ENCODE data around the gene RAB20.
A peak's percentile ranks its signal among the peaks of the same experiment; 100 is the strongest.

Gene RAB20

GRCh38 chr13:110528371-110528770 lies 33.2 kb downstream of the RAB20 start:
- DNase-seq: no peak

- peak; percentile 10 for DNase-seq
Observed at GRCh38 chr13:110525328-110526319, 35.9 kb downstream of the RAB20 start.

GRCh38 chr13:110524541-110525257 lies 36.8 kb downstream of the RAB20 start:
- DNase-seq: no peak

GRCh38 chr13:110523838-110524540 lies 37.5 kb downstream of the RAB20 start:
- no peak for DNase-seq

GRCh38 chr13:110523180-110523579 lies 38.3 kb downstream of the RAB20 start:
- DNase-seq: no peak

GRCh38 chr13:110522721-110523120 lies 38.8 kb downstream of the RAB20 start:
- no peak for DNase-seq

GRCh38 chr13:110521946-110522345 lies 39.6 kb downstream of the RAB20 start:
- no peak for DNase-seq

GRCh38 chr13:110521296-110521680 lies 40.2 kb downstream of the RAB20 start:
- DNase-seq: no peak

DNA sequence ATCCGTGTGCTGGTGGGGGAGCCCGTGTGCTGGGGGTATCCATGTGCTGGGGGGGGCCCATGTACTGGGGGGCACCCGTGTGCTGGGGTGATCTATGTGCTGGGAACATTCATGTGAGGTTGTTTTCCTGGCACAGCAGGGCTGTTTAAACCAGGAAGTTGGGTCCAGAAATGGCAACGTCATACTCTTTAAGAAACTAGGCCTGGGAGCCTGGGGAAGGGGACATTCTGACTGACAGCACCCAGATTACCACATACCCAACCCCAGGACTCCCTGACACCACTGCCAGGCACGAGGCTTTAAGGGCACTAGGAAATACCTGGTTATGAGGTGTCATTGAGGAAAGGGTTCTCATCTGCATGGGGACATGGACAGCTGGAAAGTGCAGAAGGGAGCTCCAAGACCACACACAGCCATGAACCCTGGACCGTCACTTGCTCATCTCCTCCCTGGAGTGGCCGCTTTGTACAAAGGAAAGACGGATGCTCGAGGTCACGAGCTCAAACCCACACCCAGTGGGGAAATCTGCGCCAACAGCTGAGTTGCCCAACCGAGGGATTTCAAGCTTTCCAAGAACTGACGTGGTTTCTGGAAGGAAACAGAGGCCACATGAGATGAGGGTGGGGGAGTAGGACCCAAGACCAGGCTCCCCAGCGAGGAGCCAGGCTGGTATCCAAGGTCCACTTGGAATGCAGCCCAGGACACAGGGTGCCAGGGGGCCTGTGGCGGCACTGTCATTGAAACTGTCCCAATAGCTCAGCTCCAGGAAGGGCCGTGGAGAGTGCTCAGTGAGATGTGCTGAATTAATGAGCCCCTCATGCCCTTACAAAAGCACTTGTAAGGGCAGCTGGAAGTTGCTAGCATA lies 40.9 kb downstream of the RAB20 start:
- no peak for DNase-seq

- DNase-seq: no peak
Observed at GRCh38 chr13:110519506-110519905, 42.0 kb downstream of the RAB20 start.

DNA sequence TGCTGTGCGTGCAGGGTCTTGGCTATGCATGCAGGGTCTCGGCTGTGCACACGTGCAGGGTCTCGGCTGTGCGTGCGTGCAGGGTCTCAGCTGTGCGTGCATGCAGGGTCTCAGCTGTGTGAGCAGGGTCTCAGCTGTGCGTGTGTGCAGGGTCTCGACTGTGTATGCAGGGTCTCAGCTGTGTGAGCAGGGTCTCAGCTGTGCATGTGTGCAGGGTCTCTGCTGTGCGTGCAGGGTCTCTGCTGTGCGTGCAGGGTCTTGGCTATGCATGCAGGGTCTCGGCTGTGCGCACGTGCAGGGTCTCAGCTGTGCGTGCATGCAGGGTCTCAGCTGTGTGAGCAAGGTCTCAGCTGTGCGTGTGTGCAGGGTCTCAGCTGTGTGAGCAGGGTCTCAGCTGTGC lies 42.5 kb downstream of the RAB20 start:
- no peak for DNase-seq

DNA sequence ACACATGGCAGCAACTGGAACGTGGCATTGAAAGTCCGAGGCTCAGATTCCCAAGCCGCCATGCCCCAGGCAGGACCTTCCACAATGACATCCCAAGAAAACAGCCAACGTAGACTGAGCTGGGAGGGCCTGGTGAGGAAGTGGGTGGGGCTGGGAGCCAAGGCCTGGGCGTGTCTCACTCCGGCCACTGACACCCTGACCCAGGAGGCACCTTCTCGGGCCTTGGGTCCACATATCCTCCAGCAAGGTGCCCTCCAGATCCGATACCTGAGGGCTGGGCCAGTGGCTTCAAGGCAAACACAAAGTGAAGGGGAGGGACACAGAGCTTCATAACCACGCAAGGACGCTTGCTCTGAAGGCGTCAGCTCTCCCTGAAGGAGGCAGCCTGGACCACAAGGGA lies 43.0 kb downstream of the RAB20 start:
- DNase-seq: no peak

DNA sequence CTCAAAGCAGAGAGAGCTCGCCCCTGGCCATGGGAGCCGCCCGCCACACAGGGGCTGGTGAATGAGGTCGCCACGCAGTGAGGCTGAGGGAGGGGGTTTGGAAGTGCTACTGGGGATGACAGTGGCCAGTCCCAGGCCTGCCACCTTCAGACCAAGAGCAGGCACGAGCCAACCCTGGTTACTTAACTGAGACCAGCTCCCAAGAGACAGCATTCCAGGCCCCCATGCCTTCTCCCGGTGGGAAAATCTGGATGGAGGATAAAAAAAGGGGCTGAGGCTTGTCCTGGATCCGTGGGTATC lies 43.3 kb downstream of the RAB20 start:
- DNase-seq: no peak

DNA sequence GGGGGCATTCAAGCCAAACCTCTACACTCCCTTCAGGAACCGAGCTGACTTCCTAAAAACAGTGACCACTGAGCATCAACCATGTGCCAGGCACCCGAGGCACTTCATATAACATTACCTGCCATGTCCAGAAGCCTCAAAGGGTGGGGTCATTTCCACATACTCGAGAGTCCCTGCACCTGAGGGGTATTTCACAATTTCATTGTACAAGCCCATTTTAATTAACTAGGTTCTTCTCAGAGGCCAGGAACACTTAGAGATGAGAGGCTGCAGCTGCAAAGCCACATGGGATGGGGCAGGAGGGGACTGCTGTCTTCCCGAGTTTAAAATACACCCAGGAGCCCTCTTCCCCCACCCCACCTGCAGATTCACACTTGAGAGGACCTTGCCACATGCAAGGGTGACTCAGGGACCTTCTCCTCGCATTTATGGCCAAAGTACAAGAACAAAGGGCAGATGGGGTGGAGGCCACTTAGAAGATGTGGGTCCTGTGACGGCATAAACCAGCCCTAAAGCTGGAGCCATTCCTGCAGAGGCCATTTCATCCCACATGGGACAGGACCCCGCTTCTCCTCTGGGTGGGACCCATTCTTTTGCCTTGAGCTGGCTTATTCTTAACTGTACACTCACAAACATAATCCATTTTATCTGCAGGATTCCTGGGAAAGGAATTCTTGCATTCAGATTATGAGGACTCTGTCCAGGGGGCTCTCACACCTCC lies 43.9 kb downstream of the RAB20 start:
- DNase-seq: no peak

GRCh38 chr13:110516500-110516899 lies 45.0 kb downstream of the RAB20 start:
- DNase-seq: no peak

GRCh38 chr13:110512198-110512740 lies 49.3 kb downstream of the RAB20 start:
- DNase-seq: no peak

DNA sequence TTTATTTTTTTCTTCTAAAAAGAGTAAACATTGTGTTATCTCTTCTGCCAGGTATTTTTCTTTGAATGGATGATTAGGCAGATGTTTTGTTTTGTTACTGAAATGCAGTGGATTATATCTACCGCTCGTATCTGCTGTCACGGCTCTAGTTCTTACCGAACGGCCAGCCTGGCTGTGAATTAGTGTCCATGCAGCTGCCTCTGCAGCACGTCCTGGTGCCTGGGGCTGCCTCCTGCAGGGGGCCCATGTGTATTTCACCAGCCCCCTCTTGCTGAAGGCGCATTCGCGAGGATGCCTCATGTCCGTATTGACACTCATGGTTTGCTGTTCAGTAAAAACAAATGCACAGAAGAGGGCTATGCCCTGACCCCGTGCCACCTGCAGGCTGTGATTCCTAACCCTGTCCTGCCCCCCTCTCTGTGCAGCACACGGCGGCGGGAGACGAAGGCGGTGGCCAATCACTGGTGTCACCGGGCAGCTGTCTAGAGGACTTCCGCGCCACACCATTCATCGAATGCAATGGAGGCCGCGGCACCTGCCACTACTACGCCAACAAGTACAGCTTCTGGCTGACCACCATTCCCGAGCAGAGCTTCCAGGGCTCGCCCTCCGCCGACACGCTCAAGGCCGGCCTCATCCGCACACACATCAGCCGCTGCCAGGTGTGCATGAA lies 49.9 kb downstream of the RAB20 start:
- no peak for DNase-seq

- DNase-seq: no peak
Observed at GRCh38 chr13:110509971-110510786, 51.3 kb downstream of the RAB20 start.

DNA sequence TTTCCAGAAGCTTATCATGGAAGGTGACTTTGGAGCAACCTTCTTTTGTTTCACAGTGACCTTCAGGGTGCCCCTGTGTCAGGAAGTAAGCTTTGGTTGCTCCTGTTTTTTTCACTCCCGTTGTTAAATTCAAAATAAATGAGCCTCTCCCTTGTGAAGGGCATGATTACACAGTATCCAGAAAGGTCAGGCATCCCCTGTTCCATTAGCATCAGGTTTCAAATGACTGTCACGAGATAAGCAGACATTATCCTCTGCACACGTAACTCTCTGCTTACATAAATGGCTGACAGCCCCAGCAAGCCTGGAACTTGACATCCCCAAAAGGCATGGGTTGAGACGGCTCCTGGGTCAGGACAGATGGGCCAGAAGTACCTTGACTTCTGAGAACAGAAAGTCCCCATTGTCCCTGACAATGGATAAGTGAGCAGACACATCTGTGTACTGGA lies 52.0 kb downstream of the RAB20 start:
- DNase-seq: no peak

Measured in activated CD4-positive, alpha-beta T cell treated with anti-CD3 and anti-CD28 coated beads for 48 hours (primary cell).